ENCODE measurements around the gene C13orf42. TPM values are rescaled to one million over a fixed set of nuclear protein-coding genes. Genes with fewer than 3 reads are reported as not detected.

The C13orf42 gene
- total RNA-seq, 6 experiments from 2014 or later = not detected

DNA sequence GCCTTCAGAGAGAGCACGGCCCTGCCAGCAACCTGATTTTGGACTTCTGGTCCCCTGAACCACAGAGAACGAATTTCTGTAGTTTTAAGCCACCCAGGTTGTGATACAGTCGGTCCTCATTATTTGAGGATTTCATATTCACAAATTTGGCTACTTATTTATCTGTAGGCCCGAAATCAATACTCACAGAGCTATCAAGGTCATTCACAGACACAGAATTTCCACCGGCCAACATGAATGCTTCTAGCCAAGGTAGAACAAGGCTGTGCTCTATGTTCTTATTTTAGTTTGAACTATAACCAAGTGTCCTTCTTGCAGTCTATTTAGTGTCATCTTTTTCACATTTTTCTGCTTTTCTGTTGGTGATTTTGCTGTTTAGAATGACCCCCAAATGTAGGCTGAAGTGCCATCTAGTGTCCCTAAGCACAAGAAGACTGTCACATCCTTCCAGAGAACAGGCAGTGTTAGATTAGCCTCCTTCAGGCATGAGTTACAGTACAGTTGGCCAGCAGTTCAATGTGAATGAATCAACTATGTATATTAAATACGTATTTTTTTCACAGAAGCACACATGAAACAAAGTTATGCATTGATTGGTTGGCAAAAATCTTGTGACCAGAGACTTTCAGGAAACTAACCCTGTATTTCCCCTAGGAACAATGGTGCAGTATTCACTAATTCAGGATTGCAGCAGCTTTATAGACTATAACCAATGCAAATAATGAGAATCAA is 63.5 kb downstream of the C13orf42 start:
- Mint-ChIP-seq H3K36me3 (ENCODE audit: low read depth) (no peaks in the 10 kb centered on the region), H3K9me3 (no peaks in the 10 kb centered on the region), H3K4me3 (no peak overlapping the region), H3K27me3 (ENCODE audit: insufficient read depth) (peaks cover 32% of the 10 kb centered on the region), H3K27ac (no peak overlapping the region), H3K4me1 (ENCODE audit: low read depth) (no peaks in the 10 kb centered on the region)
- TF ChIP-seq, protein P1, sequence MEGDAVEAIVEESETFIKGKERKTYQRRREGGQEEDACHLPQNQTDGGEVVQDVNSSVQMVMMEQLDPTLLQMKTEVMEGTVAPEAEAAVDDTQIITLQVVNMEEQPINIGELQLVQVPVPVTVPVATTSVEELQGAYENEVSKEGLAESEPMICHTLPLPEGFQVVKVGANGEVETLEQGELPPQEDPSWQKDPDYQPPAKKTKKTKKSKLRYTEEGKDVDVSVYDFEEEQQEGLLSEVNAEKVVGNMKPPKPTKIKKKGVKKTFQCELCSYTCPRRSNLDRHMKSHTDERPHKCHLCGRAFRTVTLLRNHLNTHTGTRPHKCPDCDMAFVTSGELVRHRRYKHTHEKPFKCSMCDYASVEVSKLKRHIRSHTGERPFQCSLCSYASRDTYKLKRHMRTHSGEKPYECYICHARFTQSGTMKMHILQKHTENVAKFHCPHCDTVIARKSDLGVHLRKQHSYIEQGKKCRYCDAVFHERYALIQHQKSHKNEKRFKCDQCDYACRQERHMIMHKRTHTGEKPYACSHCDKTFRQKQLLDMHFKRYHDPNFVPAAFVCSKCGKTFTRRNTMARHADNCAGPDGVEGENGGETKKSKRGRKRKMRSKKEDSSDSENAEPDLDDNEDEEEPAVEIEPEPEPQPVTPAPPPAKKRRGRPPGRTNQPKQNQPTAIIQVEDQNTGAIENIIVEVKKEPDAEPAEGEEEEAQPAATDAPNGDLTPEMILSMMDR (IDR thresholded peaks at IDR 0.05) = no peak
- no peak for DNase-seq

DNA sequence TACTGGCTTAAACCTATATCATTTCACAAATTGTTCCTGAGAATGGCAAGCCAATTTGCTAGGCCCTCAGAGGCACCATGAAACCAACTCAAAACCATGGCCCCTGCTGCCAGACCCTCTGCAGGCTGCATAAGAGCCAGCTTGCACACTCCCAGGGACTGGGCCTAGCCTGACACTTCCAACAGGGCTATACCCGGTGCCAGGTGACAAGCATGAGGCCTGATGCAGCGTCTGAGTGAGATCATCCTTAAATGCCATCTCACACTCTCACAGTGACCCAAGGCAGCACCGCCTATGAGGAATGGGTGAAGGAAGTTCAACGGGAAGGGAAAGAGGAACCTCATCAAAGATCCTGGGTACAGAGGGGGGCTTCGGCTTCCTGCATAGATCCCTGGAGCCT is 65.6 kb downstream of the C13orf42 start:
- no peak overlapping the region for H3K27ac Mint-ChIP-seq
- TF ChIP-seq, protein P1 (IDR thresholded peaks at IDR 0.05) = no peak
- no peaks in the 10 kb centered on the region for H3K9me3 Mint-ChIP-seq
- no peak for DNase-seq
- peaks cover 31% of the 10 kb centered on the region for H3K27me3 Mint-ChIP-seq (ENCODE audit: insufficient read depth)
- H3K36me3 Mint-ChIP-seq (ENCODE audit: low read depth) = no peaks in the 10 kb centered on the region
- H3K4me1 Mint-ChIP-seq (ENCODE audit: low read depth) = no peaks in the 10 kb centered on the region
- H3K4me3 Mint-ChIP-seq = no peak overlapping the region

DNA sequence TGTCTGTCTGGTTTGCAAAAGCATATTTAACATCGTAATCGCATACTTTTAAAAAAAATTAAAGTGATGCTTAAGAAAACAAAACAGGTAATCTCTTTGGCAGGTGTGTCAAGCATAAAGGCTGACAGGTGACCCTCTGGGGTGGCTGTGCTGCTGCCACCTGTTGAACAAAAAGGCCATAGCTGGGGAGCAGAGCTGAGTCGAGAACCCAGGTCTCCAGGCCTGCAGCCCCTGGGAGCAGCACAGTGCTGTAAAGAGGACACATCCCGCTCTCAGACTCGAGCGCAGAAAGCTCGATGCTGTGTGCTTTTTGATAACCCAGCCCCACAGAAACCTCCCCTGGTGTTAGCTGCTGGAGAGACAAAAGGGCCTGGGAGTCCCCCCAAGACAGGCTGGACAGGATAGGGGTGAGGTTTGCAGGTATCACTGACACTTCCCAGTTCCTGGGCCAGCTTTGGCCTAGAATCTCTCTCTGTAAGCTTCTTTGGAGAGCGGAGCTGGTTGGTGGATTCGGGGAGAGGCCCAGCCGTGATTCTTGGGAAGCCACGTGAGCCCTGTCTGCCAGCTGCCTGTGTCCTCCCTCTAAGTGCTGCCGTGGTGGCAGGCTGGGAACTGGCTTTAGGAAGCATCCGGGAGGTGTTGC is 66.9 kb downstream of the C13orf42 start:
- peaks cover 26% of the 10 kb centered on the region for H3K27me3 Mint-ChIP-seq (ENCODE audit: insufficient read depth)
- TF ChIP-seq, protein P1 (IDR thresholded peaks at IDR 0.05) = no peak
- H3K4me3 Mint-ChIP-seq = no peak overlapping the region
- no peaks in the 10 kb centered on the region for H3K4me1 Mint-ChIP-seq (ENCODE audit: low read depth)
- H3K36me3 Mint-ChIP-seq (ENCODE audit: low read depth) = no peaks in the 10 kb centered on the region
- H3K27ac Mint-ChIP-seq = no peak overlapping the region
- H3K9me3 Mint-ChIP-seq = no peaks in the 10 kb centered on the region
- DNase-seq = no peak

DNA sequence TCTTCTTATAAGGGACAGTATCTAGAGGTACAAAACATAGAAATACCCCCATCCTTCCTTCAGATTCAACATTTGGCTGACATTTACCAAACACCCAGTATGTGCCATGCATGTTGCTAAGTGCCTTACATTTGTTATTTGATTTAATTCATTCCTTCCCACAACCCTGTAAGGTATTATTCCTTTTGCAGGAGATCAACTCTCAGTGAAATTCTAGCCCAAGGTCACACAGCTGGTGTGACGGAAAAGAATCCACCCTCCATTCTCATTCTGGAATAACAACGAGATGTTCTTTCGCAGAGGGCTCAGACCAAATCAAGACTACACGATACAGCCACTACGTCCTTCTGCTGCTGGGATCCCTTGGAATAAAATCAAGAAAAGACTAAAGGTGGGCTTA is 67.8 kb downstream of the C13orf42 start:
- no peaks in the 10 kb centered on the region for H3K9me3 Mint-ChIP-seq
- H3K27ac Mint-ChIP-seq = no peak overlapping the region
- no peak overlapping the region for H3K4me3 Mint-ChIP-seq
- no peaks in the 10 kb centered on the region for H3K36me3 Mint-ChIP-seq (ENCODE audit: low read depth)
- DNase-seq = no peak
- TF ChIP-seq, protein P1 (IDR thresholded peaks at IDR 0.05) = no peak
- H3K27me3 Mint-ChIP-seq (ENCODE audit: insufficient read depth) = peaks cover 22% of the 10 kb centered on the region
- H3K4me1 Mint-ChIP-seq (ENCODE audit: low read depth) = no peaks in the 10 kb centered on the region

DNA sequence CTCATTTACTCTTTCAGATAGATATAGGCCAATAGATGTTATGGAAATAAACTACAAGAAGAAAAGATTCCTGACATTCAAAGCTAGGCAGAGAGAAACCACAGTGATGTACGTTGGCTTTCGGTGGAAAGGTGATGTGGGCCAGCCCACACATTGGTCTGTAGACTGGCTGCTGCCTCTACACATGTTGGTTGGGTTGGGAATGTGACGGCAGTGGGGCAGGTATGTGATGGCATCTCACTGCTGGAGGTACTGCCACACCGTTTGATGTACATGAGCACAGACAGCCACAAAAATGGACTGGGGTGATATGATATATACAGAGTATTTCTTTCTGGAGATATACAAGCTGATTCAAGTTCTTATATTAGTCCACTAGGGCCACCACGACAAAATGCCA is 69.4 kb downstream of the C13orf42 start:
- Mint-ChIP-seq H3K4me1 (ENCODE audit: low read depth) (no peaks in the 10 kb centered on the region), H3K9me3 (no peaks in the 10 kb centered on the region), H3K27me3 (ENCODE audit: insufficient read depth) (peaks cover 25% of the 10 kb centered on the region), H3K36me3 (ENCODE audit: low read depth) (no peaks in the 10 kb centered on the region), H3K4me3 (no peak overlapping the region), H3K27ac (no peak overlapping the region)
- TF ChIP-seq, protein P1 (IDR thresholded peaks at IDR 0.05) = no peak
- no peak for DNase-seq

Measured in HFFc6 (cell line).